MM.1S (cell line): ENCODE measurements around the gene RRM1.

Source experiments
- DNase-seq: peaks from one replicate; pipeline ENCODE4 v3.0.0-alpha.2; 2015
- H2AFZ ChIP-seq: fragments of 300-600 bp; sonication (generic); 2 replicates; pipeline ENCODE4 v1.6.0; 2016; ENCODE audit warnings: antibody characterized with exemption, low read length
- H3F3A ChIP-seq: fragments of 300-600 bp; sonication (generic); 2 replicates; pipeline ENCODE4 v1.6.1; 2016; ENCODE audit warnings: mild to moderate bottlenecking, antibody characterized with exemption, low read length, moderate library complexity, mixed read lengths; ENCODE audit not compliant: insufficient read depth
- H3K27ac ChIP-seq: fragments of 300-600 bp; sonication (generic); 2 replicates; pipeline ENCODE4 v1.5.1; 2016; ENCODE audit warnings: mild to moderate bottlenecking, low read length
- H3K27me3 ChIP-seq: fragments of 300-600 bp; sonication (generic); replicated peaks from 2 replicates; pipeline ENCODE4 v1.6.0; 2016; ENCODE audit warnings: low read length; ENCODE audit not compliant: insufficient read depth
- H3K36me3 ChIP-seq: fragments of 300-600 bp; sonication (generic); replicated peaks from 2 replicates; pipeline ENCODE4 v1.6.1; 2016; ENCODE audit warnings: mild to moderate bottlenecking, low read length, mixed read lengths; ENCODE audit not compliant: insufficient read depth
- H3K4me1 ChIP-seq: fragments of 300-600 bp; sonication (generic); 2 replicates; pipeline ENCODE4 v1.6.1; 2016; ENCODE audit warnings: low read length, mixed read lengths
- H3K4me2 ChIP-seq: fragments of 300-600 bp; sonication (generic); 2 replicates; pipeline ENCODE4 v1.6.0; 2016; ENCODE audit warnings: low read depth, low read length
- H3K4me3 ChIP-seq: fragments of 300-600 bp; sonication (generic); 2 replicates; pipeline ENCODE4 v1.5.1; 2016; ENCODE audit warnings: low read length, mixed read lengths
- H3K79me2 ChIP-seq: fragments of 300-600 bp; sonication (generic); 2 replicates; pipeline ENCODE4 v1.6.1; 2016; ENCODE audit warnings: mixed run types, low read length, mixed read lengths
- H3K9ac ChIP-seq: fragments of 300-600 bp; sonication (generic); 2 replicates; pipeline ENCODE4 v1.6.1; 2016; ENCODE audit warnings: low read length, mixed read lengths
- H3K9me2 ChIP-seq: fragments of 300-600 bp; sonication (generic); replicated peaks from 2 replicates; pipeline ENCODE4 v1.6.1; 2016; ENCODE audit warnings: mild to moderate bottlenecking, low read length, mixed read lengths; ENCODE audit not compliant: insufficient read depth
- H3K9me3 ChIP-seq: fragments of 300-600 bp; sonication (generic); replicated peaks from 2 replicates; pipeline ENCODE4 v1.6.1; 2016; ENCODE audit warnings: mild to moderate bottlenecking, low read length, mixed read lengths; ENCODE audit not compliant: insufficient read depth
- H4K20me1 ChIP-seq: fragments of 300-600 bp; sonication (generic); 2 replicates; pipeline ENCODE4 v1.6.1; 2016; ENCODE audit warnings: mild to moderate bottlenecking, low read length, moderate library complexity, mixed read lengths; ENCODE audit not compliant: insufficient read depth
- CTCF ChIP-seq: fragments of 300-600 bp; sonication (generic); IDR thresholded peaks from 2 replicates; pipeline ENCODE4 v1.5.1; 2016; ENCODE audit warnings: antibody characterized with exemption, low read length, mixed read lengths
- EZH2 ChIP-seq: fragments of 300-600 bp; sonication (generic); optimal IDR thresholded peaks from 2 replicates; pipeline ENCODE3; 2017; ENCODE audit warnings: low read depth, mild to moderate bottlenecking, antibody characterized with exemption, low read length, mixed read lengths
- EZH2phosphoT487 ChIP-seq: fragments of 300-600 bp; sonication (generic); IDR thresholded peaks from 2 replicates; pipeline ENCODE4 v1.6.1; 2018; ENCODE audit warnings: antibody characterized with exemption, low read length

The RRM1 gene

GRCh38 chr11:4094348-4095291 lies at the start of gene RRM1:
TSS of gene RRM1 (plus strand) at chr11:4094799. CDS start at chr11:4095013, 214 bp downstream.
- Histone ChIP-seq H3K79me2 (peaks cover 59% of the 10 kb centered on the region), H3K9me2 (no peaks in the 10 kb centered on the region), H3F3A (peaks cover 25% of the 10 kb centered on the region; the same call in 1 of the 2 replicates), H3K9ac (peak within 1 kb of the TSS; percentile 99), H2AFZ (peak within 1 kb of the TSS; percentile 75), H3K4me2 (peak within 1 kb of the TSS; percentile 89), H3K27ac (peak within 1 kb of the TSS; percentile 96), H3K4me1 (peaks cover 34% of the 10 kb centered on the region), H3K4me3 (peak within 1 kb of the TSS; percentile 97), H3K9me3 (no peaks in the 10 kb centered on the region), H3K36me3 (no peaks in the 10 kb centered on the region; the same call in 1 of the 2 replicates), H3K27me3 (no peaks in the 10 kb centered on the region), H4K20me1 (no peaks in the 10 kb centered on the region)
- TF ChIP-seq CTCF, result no peak
- TF ChIP-seq EZH2, result no peak
- TF ChIP-seq EZH2phosphoT487, result no peak
- peak; percentile 94 for DNase-seq

- Histone ChIP-seq H3K36me3 (no peaks in the 10 kb centered on the region), H3K4me1 (no peaks in the 10 kb centered on the region), H3K4me2 (no peak overlapping the region), H3K9ac (no peak overlapping the region), H3F3A (no peaks in the 10 kb centered on the region), H3K4me3 (no peak overlapping the region), H3K27ac (no peak overlapping the region), H3K9me3 (no peaks in the 10 kb centered on the region), H3K79me2 (peaks cover 22% of the 10 kb centered on the region), H4K20me1 (no peaks in the 10 kb centered on the region), H3K9me2 (no peaks in the 10 kb centered on the region), H3K27me3 (no peaks in the 10 kb centered on the region), H2AFZ (no peak overlapping the region)
- DNase-seq, result no peak
- TF ChIP-seq EZH2 (no peak), EZH2phosphoT487 (no peak), CTCF (no peak)
Observed at GRCh38 chr11:4044976-4045646, 49.5 kb upstream of the RRM1 start.

- TF ChIP-seq CTCF (no peak), EZH2 (no peak), EZH2phosphoT487 (no peak)
- H2AFZ ChIP-seq, result no peak overlapping the region
- H3K4me2 ChIP-seq, result no peak overlapping the region
- peaks cover 7% of the 10 kb centered on the region for H3K79me2 ChIP-seq
- H3K27ac ChIP-seq, result no peak overlapping the region
- no peaks in the 10 kb centered on the region; the same call in 1 of the 2 replicates for H3K36me3 ChIP-seq
- no peaks in the 10 kb centered on the region for H3K9me2 ChIP-seq
- no peaks in the 10 kb centered on the region for H3K9me3 ChIP-seq
- H3K4me3 ChIP-seq, result no peak overlapping the region
- H3K9ac ChIP-seq, result no peak overlapping the region
- no peaks in the 10 kb centered on the region for H3K4me1 ChIP-seq
- H3K27me3 ChIP-seq, result no peaks in the 10 kb centered on the region
- H3F3A ChIP-seq, result no peaks in the 10 kb centered on the region
- no peaks in the 10 kb centered on the region for H4K20me1 ChIP-seq
- no peak for DNase-seq
Observed at GRCh38 chr11:4048340-4048739, 46.3 kb upstream of the RRM1 start.
